Ascending aorta (tissue), 2 donors: Measurements from ENCODE around the gene COX7A2L. TPM values are rescaled to one million over a fixed set of nuclear protein-coding genes. Genes with fewer than 3 reads are reported as not detected.
"Not testable (repeated sequence)": the region's sequence is repeated elsewhere in the genome, so short reads cannot be mapped to it uniquely, and the experiment has no call there.

Experiments
- DNase-seq, 2 donors: peaks; one replicate each; pipeline ENCODE4 v3.0.0-alpha.2; 2019; ENCODE audit warnings: low spot score in 2 of 2
- H3K27ac ChIP-seq, 2 donors: fragments of 200-600 bp; sonication (generic); one replicate each; pipeline ENCODE4 v1.5.1; 2016 to 2017; ENCODE audit warnings: mild to moderate bottlenecking in 1 of 2
- H3K27me3 ChIP-seq: fragments of 200-600 bp; sonication (generic); one replicate; pipeline ENCODE4 v1.5.1; 2017
- H3K36me3 ChIP-seq, 2 donors: fragments of 200-600 bp; sonication (generic); one replicate each; pipeline ENCODE4 v1.5.1; 2016
- H3K4me1 ChIP-seq, 2 donors: fragments of 200-600 bp; sonication (generic); one replicate each; pipeline ENCODE4 v1.5.1; 2016 to 2017; ENCODE audit warnings: mild to moderate bottlenecking in 1 of 2
- H3K4me3 ChIP-seq, 2 donors: fragments of 200-600 bp; sonication (generic); one replicate each; pipeline ENCODE4 v1.5.1; 2016 to 2017; ENCODE audit warnings: mild to moderate bottlenecking in 1 of 2
- H3K9me3 ChIP-seq, 2 donors: fragments of 200-600 bp; sonication (generic); one replicate each; pipeline ENCODE4 v1.5.1; 2016
- CTCF ChIP-seq, 3 experiments: fragments of 200-600 bp in 2 of 3; fragments of 450-650 bp in 1 of 3; sonication (generic) in 2 of 3; IDR thresholded peaks; one replicate each; pipeline ENCODE4 v1.5.1; 2016 to 2019; ENCODE audit warnings: antibody characterized with exemption in 3 of 3, mild to moderate bottlenecking in 1 of 3, moderate library complexity in 1 of 3
- intact Hi-C: fragments of 100-400 bp; cut with DNase I; formaldehyde crosslinking; loops from one replicate; pipeline ENCODE4 v1.15.1; 2023
- total RNA-seq: library from RNA; depleted of rRNA; stranded (reverse); fragments of >200 nt; gene quantifications from one replicate; pipeline ENCODE4 v1.1.0, GENCODE V29; 2016

COX7A2L gene
- total RNA-seq, 1 donor from 2014 or later = 35.2 TPM

GRCh38 chr2:42335514-42336104 lies 25.4 kb downstream of the COX7A2L start:
- intact Hi-C loops = no loop called here
- H3K4me3 ChIP-seq = no peak overlapping the region
- DNase-seq = no peak
- no peak for TF ChIP-seq CTCF (IDR thresholded peaks at IDR 0.05)
- H3K27ac ChIP-seq = no peak overlapping the region
- H3K27me3 ChIP-seq = no peaks in the 10 kb centered on the region
- H3K9me3 ChIP-seq = no peaks in the 10 kb centered on the region
- peaks cover 24 to 60% of the 10 kb centered on the region in 2 donors for H3K36me3 ChIP-seq
- H3K4me1 ChIP-seq = peaks cover 0 to 3% of the 10 kb centered on the region in 2 donors

- H3K27ac ChIP-seq, H3K4me3 ChIP-seq, intact Hi-C loops, DNase-seq, H3K9me3 ChIP-seq, H3K4me1 ChIP-seq, H3K27me3 ChIP-seq: not testable (repeated sequence)
- H3K36me3 ChIP-seq = peaks cover 24 to 60% of the 10 kb centered on the region in 2 donors
Measured at GRCh38 chr2:42334865-42335264, 26.2 kb downstream of the COX7A2L start.

GRCh38 chr2:42334220-42334619 lies 26.8 kb downstream of the COX7A2L start:
- Histone ChIP-seq H3K27me3 (no peaks in the 10 kb centered on the region), H3K27ac (no peak overlapping the region), H3K4me1 (peaks cover 0 to 5% of the 10 kb centered on the region in 2 donors), H3K4me3 (no peak overlapping the region), H3K9me3 (no peaks in the 10 kb centered on the region), H3K36me3 (peaks cover 24 to 60% of the 10 kb centered on the region in 2 donors)
- TF ChIP-seq CTCF (IDR thresholded peaks at IDR 0.05) = no peak
- intact Hi-C loops = no loop called here
- no peak for DNase-seq

GRCh38 chr2:42333579-42333978 lies 27.4 kb downstream of the COX7A2L start:
- intact Hi-C loops = no loop called here
- Histone ChIP-seq H3K4me3 (no peak overlapping the region), H3K36me3 (peaks cover 20 to 56% of the 10 kb centered on the region in 2 donors)

GRCh38 chr2:42332575-42332974 lies 28.4 kb downstream of the COX7A2L start:
- intact Hi-C loops = no loop called here
- Histone ChIP-seq H3K36me3 (peaks cover 15 to 47% of the 10 kb centered on the region in 2 donors), H3K4me1 (peaks cover 0 to 5% of the 10 kb centered on the region in 2 donors), H3K27me3 (no peaks in the 10 kb centered on the region), H3K4me3 (no peak overlapping the region), H3K27ac (no peak overlapping the region), H3K9me3 (no peaks in the 10 kb centered on the region)
- DNase-seq = no peak
- TF ChIP-seq CTCF (IDR thresholded peaks at IDR 0.05) = no peak

More at GRCh38 chr2:42333579-42333978, 27.4 kb downstream of the COX7A2L start:
- H3K27ac ChIP-seq = no peak overlapping the region
- no peak for DNase-seq
- peaks cover 0 to 5% of the 10 kb centered on the region in 2 donors for H3K4me1 ChIP-seq
- no peaks in the 10 kb centered on the region for H3K27me3 ChIP-seq
- H3K9me3 ChIP-seq = no peaks in the 10 kb centered on the region
- no peak for TF ChIP-seq CTCF (IDR thresholded peaks at IDR 0.05)

- H3K36me3 ChIP-seq = peaks cover 15 to 47% of the 10 kb centered on the region in 2 donors
- H3K4me1 ChIP-seq = peaks cover 0 to 5% of the 10 kb centered on the region in 2 donors
- intact Hi-C loops = no loop called here
- no peak for TF ChIP-seq CTCF (IDR thresholded peaks at IDR 0.05)
- no peaks in the 10 kb centered on the region for H3K27me3 ChIP-seq
- no peak overlapping the region for H3K4me3 ChIP-seq
- no peak for DNase-seq
- no peak overlapping the region for H3K27ac ChIP-seq
- H3K9me3 ChIP-seq = no peaks in the 10 kb centered on the region
Measured at GRCh38 chr2:42331569-42332284, 29.3 kb downstream of the COX7A2L start.
